ENCODE data around the gene MALAT1.

MALAT1 gene

DNA sequence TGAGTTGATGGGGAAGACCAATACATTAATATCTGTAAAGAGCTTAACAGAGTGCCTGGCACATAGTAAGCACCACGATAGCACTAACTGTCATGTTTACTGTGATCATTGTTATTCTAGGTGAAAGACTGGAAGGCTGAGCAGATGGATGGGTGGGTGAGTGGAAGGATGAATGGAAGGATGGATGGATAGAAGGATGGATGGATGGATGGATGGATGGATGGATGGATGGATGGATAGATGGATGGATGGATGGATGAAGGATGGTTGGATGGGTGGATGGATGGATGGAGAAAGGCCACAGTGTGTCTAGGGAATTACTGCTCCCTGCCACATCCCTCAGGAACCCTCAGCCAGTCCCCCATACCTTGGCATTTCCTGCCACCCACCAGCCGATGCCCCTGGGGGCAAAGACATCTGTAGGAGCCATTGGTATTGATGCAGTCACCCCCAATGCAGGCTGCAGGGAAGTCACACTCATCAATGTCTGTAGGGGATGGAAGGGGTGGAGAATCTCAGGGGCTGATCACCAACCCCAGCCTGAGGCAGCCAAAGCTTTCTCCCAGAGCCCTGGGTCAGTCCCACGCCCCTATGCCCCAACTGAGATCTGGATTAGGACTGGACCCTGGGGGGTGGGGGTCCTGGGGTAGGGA is 44.0 kb downstream of the MALAT1 start:
- H3K4me3 ChIP-seq (ENCODE audit: low read length), result no peak overlapping the region
- DNase-seq (ENCODE audit: low read depth), result no peak
- TF ChIP-seq, protein P1, sequence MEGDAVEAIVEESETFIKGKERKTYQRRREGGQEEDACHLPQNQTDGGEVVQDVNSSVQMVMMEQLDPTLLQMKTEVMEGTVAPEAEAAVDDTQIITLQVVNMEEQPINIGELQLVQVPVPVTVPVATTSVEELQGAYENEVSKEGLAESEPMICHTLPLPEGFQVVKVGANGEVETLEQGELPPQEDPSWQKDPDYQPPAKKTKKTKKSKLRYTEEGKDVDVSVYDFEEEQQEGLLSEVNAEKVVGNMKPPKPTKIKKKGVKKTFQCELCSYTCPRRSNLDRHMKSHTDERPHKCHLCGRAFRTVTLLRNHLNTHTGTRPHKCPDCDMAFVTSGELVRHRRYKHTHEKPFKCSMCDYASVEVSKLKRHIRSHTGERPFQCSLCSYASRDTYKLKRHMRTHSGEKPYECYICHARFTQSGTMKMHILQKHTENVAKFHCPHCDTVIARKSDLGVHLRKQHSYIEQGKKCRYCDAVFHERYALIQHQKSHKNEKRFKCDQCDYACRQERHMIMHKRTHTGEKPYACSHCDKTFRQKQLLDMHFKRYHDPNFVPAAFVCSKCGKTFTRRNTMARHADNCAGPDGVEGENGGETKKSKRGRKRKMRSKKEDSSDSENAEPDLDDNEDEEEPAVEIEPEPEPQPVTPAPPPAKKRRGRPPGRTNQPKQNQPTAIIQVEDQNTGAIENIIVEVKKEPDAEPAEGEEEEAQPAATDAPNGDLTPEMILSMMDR (IDR thresholded peaks at IDR 0.05; ENCODE audit: insufficient read depth, low read depth, low read length, missing control alignments), result no peak

GRCh38 chr11:65545853-65546216 is 47.0 kb downstream of the MALAT1 start:
- TF ChIP-seq, protein P1 (IDR thresholded peaks at IDR 0.05; ENCODE audit: insufficient read depth, low read depth, low read length, missing control alignments), result no peak
- no peak for DNase-seq (ENCODE audit: low read depth)
- no peak overlapping the region for H3K4me3 ChIP-seq (ENCODE audit: low read length)

DNA sequence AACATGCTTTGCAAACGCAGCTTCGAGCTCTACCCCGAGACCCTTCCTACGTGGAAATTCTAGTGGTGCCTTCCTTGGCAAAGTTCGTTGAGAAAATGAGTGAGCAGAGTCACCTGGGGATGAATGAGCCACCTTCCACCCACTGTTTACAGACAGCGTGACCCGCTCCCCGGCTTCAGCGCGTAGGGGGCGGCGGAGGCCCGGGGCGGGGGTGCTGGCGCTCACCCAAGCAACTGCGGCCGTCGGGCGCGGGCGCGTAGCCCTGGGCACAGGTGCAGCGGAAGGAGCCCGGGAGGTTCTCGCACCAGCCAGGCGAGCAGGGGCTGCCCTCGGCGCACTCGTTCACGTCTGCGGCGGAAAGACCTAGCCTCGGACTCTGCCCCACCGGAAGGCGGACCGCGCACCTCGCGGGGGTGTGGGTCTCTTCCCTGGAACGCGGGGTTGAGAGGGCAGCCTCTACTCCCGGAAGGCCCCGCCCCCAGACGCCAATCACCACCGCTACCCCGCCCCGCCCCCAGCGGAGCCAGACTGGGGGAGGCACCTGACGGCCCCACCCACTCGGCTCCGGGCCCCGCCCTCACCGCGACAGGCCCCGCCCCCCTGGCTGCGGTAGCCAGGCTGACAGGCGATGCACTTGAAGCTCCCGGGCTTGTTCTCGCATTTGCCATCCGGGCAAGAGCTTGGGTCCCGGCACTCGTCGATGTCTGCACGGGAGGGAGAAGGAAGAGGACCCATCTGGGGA is 47.5 kb downstream of the MALAT1 start:
- peak; percentile 88 for DNase-seq (ENCODE audit: low read depth)
- H3K4me3 ChIP-seq (ENCODE audit: low read length), result peak overlapping the region; percentile 35
- TF ChIP-seq, protein P1 (IDR thresholded peaks at IDR 0.05; ENCODE audit: insufficient read depth, low read depth, low read length, missing control alignments), result no peak

DNA sequence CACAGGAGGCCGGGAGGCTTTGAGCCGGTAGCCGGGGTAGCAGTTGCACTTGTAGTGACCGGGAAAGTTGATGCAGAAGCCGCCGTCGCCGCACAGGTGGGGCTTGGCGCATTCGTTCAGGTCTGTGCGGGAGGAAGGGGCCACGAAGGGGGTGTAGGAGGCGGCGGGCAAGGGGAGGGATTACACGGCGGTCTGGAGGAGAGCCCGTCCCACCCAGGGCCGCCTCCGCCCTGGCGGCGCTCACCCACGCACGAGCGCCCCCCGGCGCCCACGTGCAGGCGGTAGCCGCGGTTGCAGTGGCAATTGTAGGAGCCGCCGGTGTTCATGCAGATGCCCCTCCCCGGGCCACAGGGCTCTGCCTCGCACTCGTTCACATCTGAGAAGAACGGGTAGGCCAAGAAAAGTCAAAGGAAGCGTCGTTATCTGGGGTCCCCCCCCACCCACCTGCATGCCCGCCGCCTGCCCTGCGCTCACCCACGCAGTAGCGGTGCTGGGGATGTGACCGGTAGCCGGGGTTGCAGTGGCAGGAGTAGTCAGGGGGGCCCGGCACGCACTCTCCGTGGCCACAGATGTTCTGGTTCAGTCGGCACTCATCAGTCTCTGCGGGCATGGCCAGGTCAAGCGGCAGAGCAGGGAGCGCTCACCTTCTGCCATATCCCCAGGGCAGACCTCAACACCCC is 48.7 kb downstream of the MALAT1 start:
- DNase-seq (ENCODE audit: low read depth), result no peak
- TF ChIP-seq, protein P1 (IDR thresholded peaks at IDR 0.05; ENCODE audit: insufficient read depth, low read depth, low read length, missing control alignments), result no peak
- H3K4me3 ChIP-seq (ENCODE audit: low read length), result no peak overlapping the region

DNA sequence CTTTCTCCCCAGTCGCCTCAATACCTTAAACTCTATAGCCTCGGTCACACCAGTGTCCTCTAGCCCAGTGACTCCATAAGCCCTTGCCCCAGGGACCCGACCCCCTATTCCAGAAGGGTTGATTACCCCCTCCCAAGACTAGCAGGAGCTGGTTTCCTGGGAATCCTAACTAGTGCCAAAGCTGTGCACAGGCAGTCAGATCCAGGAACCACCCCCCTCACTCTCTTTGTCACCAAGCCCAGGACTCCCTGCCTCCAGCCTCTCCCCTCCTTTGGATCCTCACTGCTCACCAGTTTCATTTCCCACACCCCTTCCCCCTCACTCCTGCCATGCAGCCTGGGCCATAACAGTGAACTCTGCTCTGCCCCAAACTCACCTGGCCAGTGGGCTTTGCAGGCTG is 49.5 kb downstream of the MALAT1 start:
- no peak overlapping the region for H3K4me3 ChIP-seq (ENCODE audit: low read length)
- TF ChIP-seq, protein P1 (IDR thresholded peaks at IDR 0.05; ENCODE audit: insufficient read depth, low read depth, low read length, missing control alignments), result no peak

DNA sequence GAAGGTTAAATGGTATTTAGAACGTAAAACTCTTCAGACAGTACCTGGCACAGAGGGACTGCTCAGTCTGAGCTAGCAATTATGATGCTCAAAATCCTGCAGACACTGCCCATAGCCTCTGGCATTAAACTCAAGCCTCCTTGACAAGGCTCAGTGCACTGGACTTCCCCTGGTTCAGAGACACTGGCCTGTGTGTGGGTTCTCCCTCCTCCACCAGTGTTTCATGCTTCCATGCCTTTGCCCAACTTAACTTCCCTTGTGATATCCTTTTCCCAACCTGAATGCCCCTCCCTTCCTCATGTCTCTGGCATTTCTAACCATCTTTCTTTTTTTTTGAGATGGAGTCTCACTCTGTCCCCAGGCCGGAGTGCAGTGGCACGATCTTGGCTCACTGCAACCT is 50.3 kb downstream of the MALAT1 start:
- no peak for DNase-seq (ENCODE audit: low read depth)
- no peak overlapping the region for H3K4me3 ChIP-seq (ENCODE audit: low read length)
- TF ChIP-seq, protein P1 (IDR thresholded peaks at IDR 0.05; ENCODE audit: insufficient read depth, low read depth, low read length, missing control alignments), result no peak

More for the DNA sequence above, 49.5 kb downstream of the MALAT1 start:
- DNase-seq (ENCODE audit: low read depth), result no peak
